ENCODE measurements around the gene EEPD1.
"Not testable (repeated sequence)": the region's sequence is repeated elsewhere in the genome, so short reads cannot be mapped to it uniquely, and the experiment has no call there.

The EEPD1 gene

GRCh38 chr7:36129048-36129534 is 24.0 kb upstream of the EEPD1 start:
- no peak for DNase-seq

- DNase-seq, result no peak
Measured at GRCh38 chr7:36130236-36130945, 22.7 kb upstream of the EEPD1 start.

- DNase-seq, result no peak
Measured at GRCh38 chr7:36131026-36131425, 22.0 kb upstream of the EEPD1 start.

GRCh38 chr7:36131499-36131898 is 21.6 kb upstream of the EEPD1 start:
- no peak for DNase-seq

- DNase-seq, result no peak
Measured at GRCh38 chr7:36132012-36132411, 21.0 kb upstream of the EEPD1 start.

GRCh38 chr7:36135700-36136099 is 17.4 kb upstream of the EEPD1 start:
- DNase-seq, result no peak

GRCh38 chr7:36137258-36137657 is 15.8 kb upstream of the EEPD1 start:
- no peak for DNase-seq

- no peak for DNase-seq
Measured at GRCh38 chr7:36137754-36138153, 15.3 kb upstream of the EEPD1 start.

GRCh38 chr7:36138209-36138608 is 14.8 kb upstream of the EEPD1 start:
- no peak for DNase-seq

- no peak for DNase-seq
Measured at GRCh38 chr7:36141351-36141750, 11.7 kb upstream of the EEPD1 start.

- no peak for DNase-seq
Measured at GRCh38 chr7:36141850-36142249, 11.2 kb upstream of the EEPD1 start.

GRCh38 chr7:36144189-36144588 is 8.9 kb upstream of the EEPD1 start:
- DNase-seq, result no peak

GRCh38 chr7:36145686-36146085 is 7.4 kb upstream of the EEPD1 start:
- no peak for DNase-seq

GRCh38 chr7:36147361-36147760 is 5.7 kb upstream of the EEPD1 start:
- DNase-seq, result no peak

- DNase-seq, result no peak
Measured at GRCh38 chr7:36148422-36149065, 4.5 kb upstream of the EEPD1 start.

- DNase-seq, result not testable (repeated sequence)
Measured at GRCh38 chr7:36149240-36149639, 3.8 kb upstream of the EEPD1 start.

GRCh38 chr7:36149694-36150452 is 3.2 kb upstream of the EEPD1 start:
- no peak for DNase-seq

- no peak for DNase-seq
Measured at GRCh38 chr7:36151921-36152755, 916 bp upstream of the EEPD1 start.

- no peak for DNase-seq
Measured at GRCh38 chr7:36153571-36154097, 580 bp downstream of the EEPD1 start.

- no peak for DNase-seq
Measured at GRCh38 chr7:36154255-36155212, 1.5 kb downstream of the EEPD1 start.

GRCh38 chr7:36155811-36156361 is 2.8 kb downstream of the EEPD1 start:
- DNase-seq, result no peak

Data from suppressor macrophage treated with lipopolysaccharide for 4 hours (primary cell).